ENCODE results near the gene INSIG2.

The INSIG2 gene

GRCh38 chr2:118058951-118059350 is 29.3 kb upstream of the INSIG2 start:
- H3K9ac ChIP-seq (ENCODE audit: low read depth in 1 of 2, low read length in 2 of 2) = no peak overlapping the region
- H3K27me3 ChIP-seq (ENCODE audit: control insufficient read depth in 1 of 2, insufficient read depth in 2 of 2, low read length in 2 of 2) = no peaks in the 10 kb centered on the region
- H3K36me3 ChIP-seq (ENCODE audit: control insufficient read depth in 1 of 2, insufficient read depth in 2 of 2, low read length in 2 of 2) = no peaks in the 10 kb centered on the region
- no peak overlapping the region for H3K4me3 ChIP-seq (ENCODE audit: low read depth in 1 of 2, low read length in 2 of 2)
- H3K27ac ChIP-seq (ENCODE audit: low read depth, low read length) = no peak overlapping the region
- H3K4me1 ChIP-seq (ENCODE audit: control insufficient read depth in 1 of 2, insufficient read depth in 2 of 2, low read length in 2 of 2) = peaks cover 0 to 6% of the 10 kb centered on the region in 2 donors
- H3K9me3 ChIP-seq (ENCODE audit: control insufficient read depth in 1 of 2, low read length in 2 of 2) = no peaks in the 10 kb centered on the region

- no peaks in the 10 kb centered on the region for H3K9me3 ChIP-seq (ENCODE audit: control insufficient read depth in 1 of 2, low read length in 2 of 2)
- H3K27me3 ChIP-seq (ENCODE audit: control insufficient read depth in 1 of 2, insufficient read depth in 2 of 2, low read length in 2 of 2) = no peaks in the 10 kb centered on the region
- no peak overlapping the region for H3K9ac ChIP-seq (ENCODE audit: low read depth in 1 of 2, low read length in 2 of 2)
- no peak overlapping the region for H3K27ac ChIP-seq (ENCODE audit: low read depth, low read length)
- H3K4me1 ChIP-seq (ENCODE audit: control insufficient read depth in 1 of 2, insufficient read depth in 2 of 2, low read length in 2 of 2) = peaks cover 0 to 9% of the 10 kb centered on the region in 2 donors
- no peaks in the 10 kb centered on the region for H3K36me3 ChIP-seq (ENCODE audit: control insufficient read depth in 1 of 2, insufficient read depth in 2 of 2, low read length in 2 of 2)
- no peak overlapping the region for H3K4me3 ChIP-seq (ENCODE audit: low read depth in 1 of 2, low read length in 2 of 2)
These were observed 28.3 kb upstream of the INSIG2 start for GRCh38 chr2:118059919-118060478.

GRCh38 chr2:118061135-118061955 is 26.9 kb upstream of the INSIG2 start:
- no peaks in the 10 kb centered on the region for H3K9me3 ChIP-seq (ENCODE audit: control insufficient read depth in 1 of 2, low read length in 2 of 2)
- no peak overlapping the region for H3K4me3 ChIP-seq (ENCODE audit: low read depth in 1 of 2, low read length in 2 of 2)
- no peaks in the 10 kb centered on the region for H3K36me3 ChIP-seq (ENCODE audit: control insufficient read depth in 1 of 2, insufficient read depth in 2 of 2, low read length in 2 of 2)
- H3K9ac ChIP-seq (ENCODE audit: low read depth in 1 of 2, low read length in 2 of 2) = no peak overlapping the region
- H3K27me3 ChIP-seq (ENCODE audit: control insufficient read depth in 1 of 2, insufficient read depth in 2 of 2, low read length in 2 of 2) = no peaks in the 10 kb centered on the region
- peaks cover 0 to 11% of the 10 kb centered on the region in 2 donors for H3K4me1 ChIP-seq (ENCODE audit: control insufficient read depth in 1 of 2, insufficient read depth in 2 of 2, low read length in 2 of 2)
- no peak overlapping the region for H3K27ac ChIP-seq (ENCODE audit: low read depth, low read length)

GRCh38 chr2:118062048-118062447 is 26.2 kb upstream of the INSIG2 start:
- H3K9ac ChIP-seq (ENCODE audit: low read depth in 1 of 2, low read length in 2 of 2) = no peak overlapping the region
- H3K27ac ChIP-seq (ENCODE audit: low read depth, low read length) = no peak overlapping the region
- H3K27me3 ChIP-seq (ENCODE audit: control insufficient read depth in 1 of 2, insufficient read depth in 2 of 2, low read length in 2 of 2) = no peaks in the 10 kb centered on the region

GRCh38 chr2:118062669-118063068 is 25.6 kb upstream of the INSIG2 start:
- Histone ChIP-seq H3K4me1 (ENCODE audit: control insufficient read depth in 1 of 2, insufficient read depth in 2 of 2, low read length in 2 of 2) (peaks cover 0 to 11% of the 10 kb centered on the region in 2 donors), H3K27me3 (ENCODE audit: control insufficient read depth in 1 of 2, insufficient read depth in 2 of 2, low read length in 2 of 2) (no peaks in the 10 kb centered on the region), H3K9me3 (ENCODE audit: control insufficient read depth in 1 of 2, low read length in 2 of 2) (no peaks in the 10 kb centered on the region), H3K4me3 (ENCODE audit: low read depth in 1 of 2, low read length in 2 of 2) (no peak overlapping the region), H3K9ac (ENCODE audit: low read depth in 1 of 2, low read length in 2 of 2) (no peak overlapping the region), H3K36me3 (ENCODE audit: control insufficient read depth in 1 of 2, insufficient read depth in 2 of 2, low read length in 2 of 2) (no peaks in the 10 kb centered on the region), H3K27ac (ENCODE audit: low read depth, low read length) (no peak overlapping the region)

More at GRCh38 chr2:118062048-118062447, 26.2 kb upstream of the INSIG2 start:
- H3K4me1 ChIP-seq (ENCODE audit: control insufficient read depth in 1 of 2, insufficient read depth in 2 of 2, low read length in 2 of 2) = peaks cover 0 to 11% of the 10 kb centered on the region in 2 donors
- no peaks in the 10 kb centered on the region for H3K36me3 ChIP-seq (ENCODE audit: control insufficient read depth in 1 of 2, insufficient read depth in 2 of 2, low read length in 2 of 2)
- H3K4me3 ChIP-seq (ENCODE audit: low read depth in 1 of 2, low read length in 2 of 2) = no peak overlapping the region
- H3K9me3 ChIP-seq (ENCODE audit: control insufficient read depth in 1 of 2, low read length in 2 of 2) = no peaks in the 10 kb centered on the region

- Histone ChIP-seq H3K4me1 (ENCODE audit: control insufficient read depth in 1 of 2, insufficient read depth in 2 of 2, low read length in 2 of 2) (peaks cover 0 to 9% of the 10 kb centered on the region in 2 donors), H3K36me3 (ENCODE audit: control insufficient read depth in 1 of 2, insufficient read depth in 2 of 2, low read length in 2 of 2) (no peaks in the 10 kb centered on the region), H3K9ac (ENCODE audit: low read depth in 1 of 2, low read length in 2 of 2) (no peak overlapping the region), H3K4me3 (ENCODE audit: low read depth in 1 of 2, low read length in 2 of 2) (no peak overlapping the region), H3K9me3 (ENCODE audit: control insufficient read depth in 1 of 2, low read length in 2 of 2) (no peaks in the 10 kb centered on the region), H3K27me3 (ENCODE audit: control insufficient read depth in 1 of 2, insufficient read depth in 2 of 2, low read length in 2 of 2) (no peaks in the 10 kb centered on the region), H3K27ac (ENCODE audit: low read depth, low read length) (no peak overlapping the region)
These were observed 23.1 kb upstream of the INSIG2 start for GRCh38 chr2:118065015-118065706.

- no peaks in the 10 kb centered on the region for H3K27me3 ChIP-seq (ENCODE audit: control insufficient read depth in 1 of 2, insufficient read depth in 2 of 2, low read length in 2 of 2)
These were observed 22.3 kb upstream of the INSIG2 start for GRCh38 chr2:118065921-118066511.

GRCh38 chr2:118077636-118078247 is 10.5 kb upstream of the INSIG2 start:
- Histone ChIP-seq H3K27me3 (ENCODE audit: control insufficient read depth in 1 of 2, insufficient read depth in 2 of 2, low read length in 2 of 2) (no peaks in the 10 kb centered on the region), H3K27ac (ENCODE audit: low read depth, low read length) (no peak overlapping the region), H3K36me3 (ENCODE audit: control insufficient read depth in 1 of 2, insufficient read depth in 2 of 2, low read length in 2 of 2) (no peaks in the 10 kb centered on the region), H3K4me1 (ENCODE audit: control insufficient read depth in 1 of 2, insufficient read depth in 2 of 2, low read length in 2 of 2) (no peaks in the 10 kb centered on the region), H3K4me3 (ENCODE audit: low read depth in 1 of 2, low read length in 2 of 2) (no peak overlapping the region), H3K9ac (ENCODE audit: low read depth in 1 of 2, low read length in 2 of 2) (no peak overlapping the region), H3K9me3 (ENCODE audit: control insufficient read depth in 1 of 2, low read length in 2 of 2) (no peaks in the 10 kb centered on the region)

More at GRCh38 chr2:118065921-118066511, 22.3 kb upstream of the INSIG2 start:
- H3K36me3 ChIP-seq (ENCODE audit: control insufficient read depth in 1 of 2, insufficient read depth in 2 of 2, low read length in 2 of 2) = no peaks in the 10 kb centered on the region
- H3K4me3 ChIP-seq (ENCODE audit: low read depth in 1 of 2, low read length in 2 of 2) = no peak overlapping the region
- no peak overlapping the region for H3K27ac ChIP-seq (ENCODE audit: low read depth, low read length)
- no peaks in the 10 kb centered on the region for H3K9me3 ChIP-seq (ENCODE audit: control insufficient read depth in 1 of 2, low read length in 2 of 2)
- no peak overlapping the region for H3K9ac ChIP-seq (ENCODE audit: low read depth in 1 of 2, low read length in 2 of 2)
- peaks cover 0 to 9% of the 10 kb centered on the region in 2 donors for H3K4me1 ChIP-seq (ENCODE audit: control insufficient read depth in 1 of 2, insufficient read depth in 2 of 2, low read length in 2 of 2)

DNA sequence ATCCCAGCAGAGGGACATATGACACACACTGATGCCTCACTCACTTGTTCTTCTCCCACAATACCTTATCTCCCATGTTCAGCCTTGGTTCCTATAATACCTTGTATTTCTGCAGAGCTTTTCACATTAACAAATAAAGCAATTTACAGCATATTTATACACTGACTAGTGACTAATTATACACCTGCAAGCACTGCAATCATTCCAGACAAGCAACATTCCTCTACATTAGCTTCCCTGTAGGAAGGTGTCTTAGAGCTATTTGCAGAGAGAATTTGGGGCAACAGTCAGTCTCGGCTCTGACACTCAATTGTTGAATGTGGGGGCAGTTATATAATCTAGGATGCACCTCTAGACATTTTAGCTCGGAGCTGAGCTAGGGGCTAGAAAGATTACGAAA is 9.5 kb upstream of the INSIG2 start:
- Histone ChIP-seq H3K9ac (ENCODE audit: low read depth in 1 of 2, low read length in 2 of 2) (no peak overlapping the region), H3K27me3 (ENCODE audit: control insufficient read depth in 1 of 2, insufficient read depth in 2 of 2, low read length in 2 of 2) (no peaks in the 10 kb centered on the region), H3K9me3 (ENCODE audit: control insufficient read depth in 1 of 2, low read length in 2 of 2) (no peaks in the 10 kb centered on the region), H3K36me3 (ENCODE audit: control insufficient read depth in 1 of 2, insufficient read depth in 2 of 2, low read length in 2 of 2) (no peaks in the 10 kb centered on the region), H3K27ac (ENCODE audit: low read depth, low read length) (no peak overlapping the region), H3K4me1 (ENCODE audit: control insufficient read depth in 1 of 2, insufficient read depth in 2 of 2, low read length in 2 of 2) (no peaks in the 10 kb centered on the region), H3K4me3 (ENCODE audit: low read depth in 1 of 2, low read length in 2 of 2) (no peak overlapping the region)

All from duodenal mucosa (tissue), 2 donors.